A673 (cell line): ENCODE data around the gene DCLK2.

ENCODE experiments used
- EZH2 ChIP-seq: fragments of 200-600 bp; sonication (generic); IDR thresholded peaks from 2 replicates; pipeline ENCODE4 v1.6.1; 2017; ENCODE audit warnings: borderline replicate concordance, low read depth, mild to moderate bottlenecking, mixed read lengths, antibody characterized with exemption, low read length; ENCODE audit not compliant: poor library complexity, severe bottlenecking
- TF ChIP-seq, protein P1 (sequence below): fragments of 300-800, 200-600 bp; sonication (generic); conservative IDR thresholded peaks from 2 replicates; pipeline ENCODE4 v1.5.1; 2017; ENCODE audit warnings: low read depth, mild to moderate bottlenecking, antibody characterized with exemption, low read length, moderate library complexity, mixed read lengths

DNA sequence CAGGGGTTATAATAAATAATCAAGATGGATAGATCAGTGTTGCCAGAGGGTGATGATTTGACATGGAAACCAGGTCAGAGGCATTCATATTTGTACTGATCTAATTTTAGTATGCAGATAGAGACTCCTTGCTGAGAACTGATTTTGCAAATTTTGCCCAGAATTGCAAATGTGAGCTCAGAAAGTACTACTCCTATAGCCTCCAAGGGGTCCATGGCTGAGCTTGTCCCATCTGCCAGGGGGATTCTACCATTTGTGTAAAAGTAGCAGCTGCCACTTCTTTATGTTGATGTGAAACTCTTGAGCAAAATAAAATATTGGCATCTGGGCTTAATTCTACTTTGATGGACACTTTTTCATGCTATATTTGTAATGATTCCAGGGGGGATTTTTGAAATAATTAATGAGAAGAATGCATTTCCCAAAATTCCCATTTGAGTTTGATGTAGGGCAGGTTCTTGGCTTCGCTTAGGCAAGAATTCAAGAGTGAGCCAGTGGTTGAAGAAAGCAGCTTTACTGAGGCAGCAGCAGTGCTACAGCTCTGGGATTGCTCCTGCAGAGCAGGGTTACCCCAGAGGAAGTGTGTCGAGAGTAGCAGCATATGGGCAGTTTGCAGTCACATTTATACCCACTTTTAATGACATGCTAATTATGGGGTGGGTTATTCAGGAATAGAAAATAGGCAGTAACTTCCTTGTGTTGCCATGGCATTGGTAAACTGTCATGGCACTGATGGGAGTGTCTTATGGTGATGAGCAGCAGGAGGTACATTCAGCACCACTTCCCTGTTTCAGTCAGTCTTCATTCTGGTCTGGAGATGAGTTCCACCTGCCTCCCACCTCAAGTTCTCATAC, 38.7 kb upstream of the DCLK2 start:
- TF ChIP-seq, protein P1, sequence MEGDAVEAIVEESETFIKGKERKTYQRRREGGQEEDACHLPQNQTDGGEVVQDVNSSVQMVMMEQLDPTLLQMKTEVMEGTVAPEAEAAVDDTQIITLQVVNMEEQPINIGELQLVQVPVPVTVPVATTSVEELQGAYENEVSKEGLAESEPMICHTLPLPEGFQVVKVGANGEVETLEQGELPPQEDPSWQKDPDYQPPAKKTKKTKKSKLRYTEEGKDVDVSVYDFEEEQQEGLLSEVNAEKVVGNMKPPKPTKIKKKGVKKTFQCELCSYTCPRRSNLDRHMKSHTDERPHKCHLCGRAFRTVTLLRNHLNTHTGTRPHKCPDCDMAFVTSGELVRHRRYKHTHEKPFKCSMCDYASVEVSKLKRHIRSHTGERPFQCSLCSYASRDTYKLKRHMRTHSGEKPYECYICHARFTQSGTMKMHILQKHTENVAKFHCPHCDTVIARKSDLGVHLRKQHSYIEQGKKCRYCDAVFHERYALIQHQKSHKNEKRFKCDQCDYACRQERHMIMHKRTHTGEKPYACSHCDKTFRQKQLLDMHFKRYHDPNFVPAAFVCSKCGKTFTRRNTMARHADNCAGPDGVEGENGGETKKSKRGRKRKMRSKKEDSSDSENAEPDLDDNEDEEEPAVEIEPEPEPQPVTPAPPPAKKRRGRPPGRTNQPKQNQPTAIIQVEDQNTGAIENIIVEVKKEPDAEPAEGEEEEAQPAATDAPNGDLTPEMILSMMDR = no peak
- TF ChIP-seq EZH2 = no peak
